ENCODE results near the gene CSRP1. TPM values are rescaled to one million over a fixed set of nuclear protein-coding genes. Genes with fewer than 3 reads are reported as not detected.

CSRP1 gene
- total and polyA plus RNA-seq, 2 of the 13 experiments (the other 11 are each of a cell fraction or from before 2014, with no cell fraction given): 17.7 to 68.9 TPM

DNA sequence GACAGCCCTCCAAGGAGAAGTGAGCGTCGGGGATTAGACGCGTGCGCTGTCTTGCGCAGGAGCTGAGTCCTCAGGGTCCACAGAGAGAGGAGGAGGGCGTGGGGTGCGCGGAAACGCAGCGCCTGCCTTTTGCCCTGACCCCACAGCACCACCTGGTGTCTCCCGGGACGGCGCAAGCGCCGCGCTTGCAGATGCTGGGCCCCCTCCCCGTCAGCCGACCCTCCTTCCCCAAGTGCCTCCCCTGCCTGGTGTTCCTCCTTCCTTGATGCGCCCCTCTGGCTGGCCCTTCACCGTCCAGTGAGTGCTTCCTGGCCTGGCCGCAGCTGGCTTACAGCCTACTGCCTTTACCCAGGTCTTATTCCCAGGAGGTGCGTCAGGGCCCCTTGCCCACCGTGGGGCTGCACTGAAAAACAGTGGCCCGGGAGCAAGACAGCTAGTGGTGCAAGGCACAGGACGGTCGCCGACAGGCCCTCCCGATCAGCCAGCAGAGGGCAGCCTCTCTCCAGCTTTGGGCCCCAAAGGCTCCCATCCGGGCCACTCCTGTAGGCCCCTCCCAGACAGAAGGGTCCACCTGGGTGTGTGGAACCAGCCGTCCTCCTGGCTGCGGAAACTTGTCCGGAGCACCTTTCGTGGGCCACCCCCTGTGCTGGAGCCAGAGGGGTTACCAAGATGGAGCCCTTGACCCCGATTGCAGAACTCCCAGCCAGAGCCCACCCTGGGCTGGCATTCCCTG is 25.0 kb downstream of the CSRP1 start (continued):
- TF ChIP-seq, protein P1, sequence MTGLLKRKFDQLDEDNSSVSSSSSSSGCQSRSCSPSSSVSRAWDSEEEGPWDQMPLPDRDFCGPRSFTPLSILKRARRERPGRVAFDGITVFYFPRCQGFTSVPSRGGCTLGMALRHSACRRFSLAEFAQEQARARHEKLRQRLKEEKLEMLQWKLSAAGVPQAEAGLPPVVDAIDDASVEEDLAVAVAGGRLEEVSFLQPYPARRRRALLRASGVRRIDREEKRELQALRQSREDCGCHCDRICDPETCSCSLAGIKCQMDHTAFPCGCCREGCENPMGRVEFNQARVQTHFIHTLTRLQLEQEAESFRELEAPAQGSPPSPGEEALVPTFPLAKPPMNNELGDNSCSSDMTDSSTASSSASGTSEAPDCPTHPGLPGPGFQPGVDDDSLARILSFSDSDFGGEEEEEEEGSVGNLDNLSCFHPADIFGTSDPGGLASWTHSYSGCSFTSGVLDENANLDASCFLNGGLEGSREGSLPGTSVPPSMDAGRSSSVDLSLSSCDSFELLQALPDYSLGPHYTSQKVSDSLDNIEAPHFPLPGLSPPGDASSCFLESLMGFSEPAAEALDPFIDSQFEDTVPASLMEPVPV (CRISPR knock-in tag; IDR thresholded peaks at IDR 0.05): 0 out of 2 replicates have a peak, but pooled peaks have one; percentile 7
- peak; percentile 14; the same call in 1 of the 2 replicates for TF ChIP-seq ELF1 (CRISPR knock-in tag; IDR thresholded peaks at IDR 0.05)
- TF ChIP-seq ZNF121 (CRISPR knock-in tag; IDR thresholded peaks at IDR 0.05): peak; percentile 48; the same call in 1 of the 2 replicates
- TF ChIP-seq AGO2 (optimal IDR thresholded peaks at IDR 0.05; ENCODE audit: low read depth, low read length): peak; percentile 14
- peak; percentile 62; the same call in 1 of the 2 replicates for TF ChIP-seq ZNF343 (CRISPR knock-in tag; IDR thresholded peaks at IDR 0.05)
- TF ChIP-seq, protein P2, sequence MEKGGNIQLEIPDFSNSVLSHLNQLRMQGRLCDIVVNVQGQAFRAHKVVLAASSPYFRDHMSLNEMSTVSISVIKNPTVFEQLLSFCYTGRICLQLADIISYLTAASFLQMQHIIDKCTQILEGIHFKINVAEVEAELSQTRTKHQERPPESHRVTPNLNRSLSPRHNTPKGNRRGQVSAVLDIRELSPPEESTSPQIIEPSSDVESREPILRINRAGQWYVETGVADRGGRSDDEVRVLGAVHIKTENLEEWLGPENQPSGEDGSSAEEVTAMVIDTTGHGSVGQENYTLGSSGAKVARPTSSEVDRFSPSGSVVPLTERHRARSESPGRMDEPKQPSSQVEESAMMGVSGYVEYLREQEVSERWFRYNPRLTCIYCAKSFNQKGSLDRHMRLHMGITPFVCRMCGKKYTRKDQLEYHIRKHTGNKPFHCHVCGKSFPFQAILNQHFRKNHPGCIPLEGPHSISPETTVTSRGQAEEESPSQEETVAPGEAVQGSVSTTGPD (CRISPR knock-in tag; IDR thresholded peaks at IDR 0.05): no peak
- TF ChIP-seq, protein P3, sequence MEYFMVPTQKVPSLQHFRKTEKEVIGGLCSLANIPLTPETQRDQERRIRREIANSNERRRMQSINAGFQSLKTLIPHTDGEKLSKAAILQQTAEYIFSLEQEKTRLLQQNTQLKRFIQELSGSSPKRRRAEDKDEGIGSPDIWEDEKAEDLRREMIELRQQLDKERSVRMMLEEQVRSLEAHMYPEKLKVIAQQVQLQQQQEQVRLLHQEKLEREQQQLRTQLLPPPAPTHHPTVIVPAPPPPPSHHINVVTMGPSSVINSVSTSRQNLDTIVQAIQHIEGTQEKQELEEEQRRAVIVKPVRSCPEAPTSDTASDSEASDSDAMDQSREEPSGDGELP (IDR thresholded peaks at IDR 0.05; ENCODE audit: borderline replicate concordance, low read depth): peak; percentile 20; the same call in 1 of the 2 replicates
- TF ChIP-seq GATAD2A (CRISPR knock-in tag; IDR thresholded peaks at IDR 0.05): peak; percentile 27; the same call in 1 of the 2 replicates
- TF ChIP-seq, protein P4, sequence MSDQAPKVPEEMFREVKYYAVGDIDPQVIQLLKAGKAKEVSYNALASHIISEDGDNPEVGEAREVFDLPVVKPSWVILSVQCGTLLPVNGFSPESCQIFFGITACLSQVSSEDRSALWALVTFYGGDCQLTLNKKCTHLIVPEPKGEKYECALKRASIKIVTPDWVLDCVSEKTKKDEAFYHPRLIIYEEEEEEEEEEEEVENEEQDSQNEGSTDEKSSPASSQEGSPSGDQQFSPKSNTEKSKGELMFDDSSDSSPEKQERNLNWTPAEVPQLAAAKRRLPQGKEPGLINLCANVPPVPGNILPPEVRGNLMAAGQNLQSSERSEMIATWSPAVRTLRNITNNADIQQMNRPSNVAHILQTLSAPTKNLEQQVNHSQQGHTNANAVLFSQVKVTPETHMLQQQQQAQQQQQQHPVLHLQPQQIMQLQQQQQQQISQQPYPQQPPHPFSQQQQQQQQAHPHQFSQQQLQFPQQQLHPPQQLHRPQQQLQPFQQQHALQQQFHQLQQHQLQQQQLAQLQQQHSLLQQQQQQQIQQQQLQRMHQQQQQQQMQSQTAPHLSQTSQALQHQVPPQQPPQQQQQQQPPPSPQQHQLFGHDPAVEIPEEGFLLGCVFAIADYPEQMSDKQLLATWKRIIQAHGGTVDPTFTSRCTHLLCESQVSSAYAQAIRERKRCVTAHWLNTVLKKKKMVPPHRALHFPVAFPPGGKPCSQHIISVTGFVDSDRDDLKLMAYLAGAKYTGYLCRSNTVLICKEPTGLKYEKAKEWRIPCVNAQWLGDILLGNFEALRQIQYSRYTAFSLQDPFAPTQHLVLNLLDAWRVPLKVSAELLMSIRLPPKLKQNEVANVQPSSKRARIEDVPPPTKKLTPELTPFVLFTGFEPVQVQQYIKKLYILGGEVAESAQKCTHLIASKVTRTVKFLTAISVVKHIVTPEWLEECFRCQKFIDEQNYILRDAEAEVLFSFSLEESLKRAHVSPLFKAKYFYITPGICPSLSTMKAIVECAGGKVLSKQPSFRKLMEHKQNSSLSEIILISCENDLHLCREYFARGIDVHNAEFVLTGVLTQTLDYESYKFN (CRISPR knock-in tag; conservative IDR thresholded peaks at IDR 0.05): peak; percentile 22; the same call in 1 of the 2 replicates
- TF ChIP-seq ZEB1 (IDR thresholded peaks at IDR 0.05; ENCODE audit: insufficient replicate concordance, low read depth): peak; percentile 33
- peak; percentile 16; the same call in 1 of the 2 replicates for TF ChIP-seq HIVEP1 (CRISPR knock-in tag; IDR thresholded peaks at IDR 0.05)
- peak; percentile 46 for TF ChIP-seq RBM39 (IDR thresholded peaks at IDR 0.05; ENCODE audit: low read depth, low read length, poor library complexity, severe bottlenecking)
- 0 out of 2 replicates have a peak, but pooled peaks have one; percentile 43 for TF ChIP-seq KDM3A (CRISPR knock-in tag; IDR thresholded peaks at IDR 0.05; ENCODE audit: low read depth)
- peak; percentile 79; the same call in 1 of the 2 replicates for TF ChIP-seq PHF21A (CRISPR knock-in tag; IDR thresholded peaks at IDR 0.05)
- TF ChIP-seq CCDC6 (CRISPR knock-in tag; IDR thresholded peaks at IDR 0.05): peak; percentile 83
- no peak for TF ChIP-seq ZNF296 (CRISPR knock-in tag; conservative IDR thresholded peaks at IDR 0.05)
- TF ChIP-seq, protein P5, sequence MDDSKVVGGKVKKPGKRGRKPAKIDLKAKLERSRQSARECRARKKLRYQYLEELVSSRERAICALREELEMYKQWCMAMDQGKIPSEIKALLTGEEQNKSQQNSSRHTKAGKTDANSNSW (CRISPR knock-in tag; IDR thresholded peaks at IDR 0.05; ENCODE audit: borderline replicate concordance): no peak
- TF ChIP-seq, protein P6, sequence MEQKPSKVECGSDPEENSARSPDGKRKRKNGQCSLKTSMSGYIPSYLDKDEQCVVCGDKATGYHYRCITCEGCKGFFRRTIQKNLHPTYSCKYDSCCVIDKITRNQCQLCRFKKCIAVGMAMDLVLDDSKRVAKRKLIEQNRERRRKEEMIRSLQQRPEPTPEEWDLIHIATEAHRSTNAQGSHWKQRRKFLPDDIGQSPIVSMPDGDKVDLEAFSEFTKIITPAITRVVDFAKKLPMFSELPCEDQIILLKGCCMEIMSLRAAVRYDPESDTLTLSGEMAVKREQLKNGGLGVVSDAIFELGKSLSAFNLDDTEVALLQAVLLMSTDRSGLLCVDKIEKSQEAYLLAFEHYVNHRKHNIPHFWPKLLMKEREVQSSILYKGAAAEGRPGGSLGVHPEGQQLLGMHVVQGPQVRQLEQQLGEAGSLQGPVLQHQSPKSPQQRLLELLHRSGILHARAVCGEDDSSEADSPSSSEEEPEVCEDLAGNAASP (CRISPR knock-in tag; IDR thresholded peaks at IDR 0.05; ENCODE audit: borderline replicate concordance): peak; percentile 27; the same call in 1 of the 2 replicates
- TF ChIP-seq ZNF263 (CRISPR knock-in tag; IDR thresholded peaks at IDR 0.05): peak; percentile 31; the same call in 1 of the 2 replicates
